ENCODE measurements around the gene CARS1. TPM values are rescaled to one million over a fixed set of nuclear protein-coding genes. Genes with fewer than 3 reads are reported as not detected.
A peak's percentile ranks its signal among the peaks of the same experiment; 100 is the strongest.

Gene CARS1
- polyA plus RNA-seq, 3 donors: 30.9 to 46.8 (median 35.7) TPM

GRCh38 chr11:3093281-3094191 is 36.3 kb upstream of the CARS1 start:
- H3K4me3 Mint-ChIP-seq: no peak overlapping the region
- peaks cover 41 to 84% of the 10 kb centered on the region in 2 donors for H3K36me3 Mint-ChIP-seq
- H3K36me3 ChIP-seq (replicated peaks in 1 of 2; ENCODE audit: control insufficient read depth in 1 of 2, insufficient read depth in 2 of 2, low read length in 2 of 2): peaks cover 44 to 79% of the 10 kb centered on the region in 2 donors
- H3K9me3 ChIP-seq (replicated peaks in 1 of 2; ENCODE audit: control insufficient read depth in 1 of 2, insufficient read depth in 1 of 2, low read length in 2 of 2): no peaks in the 10 kb centered on the region
- H3K4me2 ChIP-seq (replicated peaks; ENCODE audit: extremely low read depth, low read length, poor library complexity, severe bottlenecking): no peak overlapping the region
- no peak overlapping the region for H3K4me3 ChIP-seq (replicated peaks in 1 of 3; ENCODE audit: low read depth in 2 of 3, low read length in 3 of 3)
- H3K9me3 Mint-ChIP-seq: no peaks in the 10 kb centered on the region
- H3K9ac ChIP-seq (ENCODE audit: insufficient read depth, low read length, poor library complexity, severe bottlenecking): no peak overlapping the region
- H3K27me3 ChIP-seq (ENCODE audit: control insufficient read depth in 2 of 2, insufficient read depth in 2 of 2, low read length in 2 of 2): no peaks in the 10 kb centered on the region
- peak overlapping the region in 2 of 7 donors; percentile 30 to 73 for H3K27ac Mint-ChIP-seq
- intact Hi-C loops (cut with micrococcal nuclease): loop anchor here (2.0 to 5.0 kb wide), 4 partner anchors 56 to 561 kb away; no protein-coding TSS in a partner anchor
- TF ChIP-seq CTCF (IDR thresholded peaks at IDR 0.05): no peak
- no peaks in the 10 kb centered on the region for H3K79me2 ChIP-seq (ENCODE audit: insufficient read depth, low read length)
- 89% methylated on average over 36 of the region's 36 CpGs for WGBS (ENCODE audit: insufficient coverage)
- H3K27me3 Mint-ChIP-seq (ENCODE audit: low read depth in 3 of 3): no peaks in the 10 kb centered on the region
- H2AFZ ChIP-seq (ENCODE audit: insufficient read depth, low read depth, low read length, poor library complexity, severe bottlenecking): no peak overlapping the region
- peak in 1 of 3 donors; percentile 6 for DNase-seq
- no peak overlapping the region for H3K27ac ChIP-seq (ENCODE audit: low read depth in 1 of 2, low read length in 2 of 2)
- H3K4me1 Mint-ChIP-seq: peaks cover 10% of the 10 kb centered on the region
- peaks cover 4 to 6% of the 10 kb centered on the region in 2 donors for H3K4me1 ChIP-seq (ENCODE audit: control insufficient read depth in 1 of 2, insufficient read depth in 2 of 2, low read length in 2 of 2)
- H4K20me1 ChIP-seq (ENCODE audit: insufficient read depth, low read length): peaks cover 13% of the 10 kb centered on the region

GRCh38 chr11:3092603-3093141 is 35.4 kb upstream of the CARS1 start:
- Mint-ChIP-seq H3K4me3 (no peak overlapping the region), H3K27me3 (ENCODE audit: low read depth in 3 of 3) (no peaks in the 10 kb centered on the region), H3K27ac (no peak overlapping the region), H3K4me1 (peaks cover 10% of the 10 kb centered on the region), H3K36me3 (peaks cover 37 to 85% of the 10 kb centered on the region in 2 donors), H3K9me3 (no peaks in the 10 kb centered on the region)
- H3K4me3 ChIP-seq (replicated peaks in 1 of 3; ENCODE audit: low read depth in 2 of 3, low read length in 3 of 3): no peak overlapping the region
- H3K27me3 ChIP-seq (ENCODE audit: control insufficient read depth in 2 of 2, insufficient read depth in 2 of 2, low read length in 2 of 2): no peaks in the 10 kb centered on the region
- no peak overlapping the region for H3K27ac ChIP-seq (ENCODE audit: low read depth in 1 of 2, low read length in 2 of 2)
- H3K9me3 ChIP-seq (replicated peaks in 1 of 2; ENCODE audit: control insufficient read depth in 1 of 2, insufficient read depth in 1 of 2, low read length in 2 of 2): no peaks in the 10 kb centered on the region
- H3K79me2 ChIP-seq (ENCODE audit: insufficient read depth, low read length): no peaks in the 10 kb centered on the region
- peaks cover 44 to 82% of the 10 kb centered on the region in 2 donors for H3K36me3 ChIP-seq (replicated peaks in 1 of 2; ENCODE audit: control insufficient read depth in 1 of 2, insufficient read depth in 2 of 2, low read length in 2 of 2)
- H4K20me1 ChIP-seq (ENCODE audit: insufficient read depth, low read length): peaks cover 13% of the 10 kb centered on the region
- no peak overlapping the region for H2AFZ ChIP-seq (ENCODE audit: insufficient read depth, low read depth, low read length, poor library complexity, severe bottlenecking)
- DNase-seq: no peak
- 91% methylated on average over 14 of the region's 15 CpGs for WGBS (ENCODE audit: insufficient coverage)
- intact Hi-C loops (cut with micrococcal nuclease): loop anchor here (2.0 to 5.0 kb wide), 4 partner anchors 55 to 560 kb away; no protein-coding TSS in a partner anchor
- no peak overlapping the region for H3K4me2 ChIP-seq (replicated peaks; ENCODE audit: extremely low read depth, low read length, poor library complexity, severe bottlenecking)
- H3K4me1 ChIP-seq (ENCODE audit: control insufficient read depth in 1 of 2, insufficient read depth in 2 of 2, low read length in 2 of 2): peaks cover 4 to 6% of the 10 kb centered on the region in 2 donors
- H3K9ac ChIP-seq (ENCODE audit: insufficient read depth, low read length, poor library complexity, severe bottlenecking): no peak overlapping the region
- TF ChIP-seq CTCF (IDR thresholded peaks at IDR 0.05): no peak

Measured in CD14-positive monocyte (primary cell).